Epithelial cell of proximal tubule (primary cell): ENCODE measurements around the gene FREM1. TPM values are rescaled to one million over a fixed set of nuclear protein-coding genes. Genes with fewer than 3 reads are reported as not detected.

ENCODE experiments used
- DNase-seq: peaks from one replicate; pipeline ENCODE4 v3.0.0-alpha.2; 2011; ENCODE audit warnings: low read depth
- H3K4me3 ChIP-seq: 2 replicates; pipeline ENCODE4 v1.5.1; 2011; ENCODE audit warnings: low read depth, mild to moderate bottlenecking, low read length
- total RNA-seq: library from RNA; depleted of rRNA; stranded (reverse); fragments of >200 nt; gene quantifications from 2 replicates; pipeline ENCODE4 v1.2.3, GENCODE V29; 2015
- TF ChIP-seq, protein P1 (sequence below): conservative IDR thresholded peaks from 2 replicates; pipeline ENCODE4 v1.5.1; 2012; ENCODE audit warnings: low read depth, mild to moderate bottlenecking, low read length

The FREM1 gene
- total RNA-seq, 1 donor from 2014 or later = 0.17 TPM

DNA sequence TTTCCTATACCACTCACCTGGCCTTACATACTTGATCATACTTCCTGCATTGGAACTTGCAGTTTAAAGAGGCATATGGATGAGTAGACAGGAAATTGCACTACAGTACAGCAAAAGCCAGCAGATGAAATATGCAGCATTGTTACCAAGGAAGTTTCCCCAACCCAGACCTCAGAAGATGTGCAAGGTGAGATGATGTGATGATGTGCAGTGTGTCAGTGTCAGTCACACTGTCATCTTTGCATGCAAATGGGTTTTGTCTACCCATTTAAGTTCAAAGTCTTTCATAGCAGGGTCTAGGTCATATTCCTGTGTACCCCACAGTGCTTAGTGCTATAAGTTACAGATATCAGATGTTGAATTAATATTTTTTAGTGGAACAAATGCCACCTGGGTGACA, 98.4 kb downstream of the FREM1 start:
- TF ChIP-seq, protein P1, sequence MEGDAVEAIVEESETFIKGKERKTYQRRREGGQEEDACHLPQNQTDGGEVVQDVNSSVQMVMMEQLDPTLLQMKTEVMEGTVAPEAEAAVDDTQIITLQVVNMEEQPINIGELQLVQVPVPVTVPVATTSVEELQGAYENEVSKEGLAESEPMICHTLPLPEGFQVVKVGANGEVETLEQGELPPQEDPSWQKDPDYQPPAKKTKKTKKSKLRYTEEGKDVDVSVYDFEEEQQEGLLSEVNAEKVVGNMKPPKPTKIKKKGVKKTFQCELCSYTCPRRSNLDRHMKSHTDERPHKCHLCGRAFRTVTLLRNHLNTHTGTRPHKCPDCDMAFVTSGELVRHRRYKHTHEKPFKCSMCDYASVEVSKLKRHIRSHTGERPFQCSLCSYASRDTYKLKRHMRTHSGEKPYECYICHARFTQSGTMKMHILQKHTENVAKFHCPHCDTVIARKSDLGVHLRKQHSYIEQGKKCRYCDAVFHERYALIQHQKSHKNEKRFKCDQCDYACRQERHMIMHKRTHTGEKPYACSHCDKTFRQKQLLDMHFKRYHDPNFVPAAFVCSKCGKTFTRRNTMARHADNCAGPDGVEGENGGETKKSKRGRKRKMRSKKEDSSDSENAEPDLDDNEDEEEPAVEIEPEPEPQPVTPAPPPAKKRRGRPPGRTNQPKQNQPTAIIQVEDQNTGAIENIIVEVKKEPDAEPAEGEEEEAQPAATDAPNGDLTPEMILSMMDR = no peak
- no peak for DNase-seq
- H3K4me3 ChIP-seq = no peak overlapping the region

DNA sequence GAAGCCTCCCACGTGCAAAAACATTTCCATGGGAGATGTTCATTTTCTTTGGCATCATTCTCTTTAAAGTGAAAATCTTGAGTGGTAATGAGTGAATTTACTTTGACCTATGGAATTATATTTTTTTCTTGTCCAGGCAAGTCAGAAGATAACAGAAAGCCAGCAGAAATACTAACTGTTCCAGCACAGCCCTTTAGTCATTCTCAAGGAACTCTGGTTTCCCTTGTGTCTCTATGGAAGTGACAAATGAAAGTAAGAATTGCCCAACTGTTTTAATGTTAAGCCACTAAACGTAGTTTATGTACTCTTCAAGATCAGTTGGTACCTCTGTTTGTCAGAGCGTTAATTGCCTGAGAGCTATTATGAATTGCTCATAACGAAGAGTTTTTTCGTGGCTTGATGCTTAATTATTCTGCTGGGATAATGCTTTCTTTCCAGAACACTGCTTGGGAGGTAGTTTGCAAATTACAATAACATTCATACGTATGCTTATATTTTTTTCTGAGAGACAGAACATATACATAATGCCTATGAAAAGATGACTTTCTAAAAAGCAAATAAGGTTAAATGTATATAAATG, 103.2 kb downstream of the FREM1 start:
- no peak for DNase-seq

DNA sequence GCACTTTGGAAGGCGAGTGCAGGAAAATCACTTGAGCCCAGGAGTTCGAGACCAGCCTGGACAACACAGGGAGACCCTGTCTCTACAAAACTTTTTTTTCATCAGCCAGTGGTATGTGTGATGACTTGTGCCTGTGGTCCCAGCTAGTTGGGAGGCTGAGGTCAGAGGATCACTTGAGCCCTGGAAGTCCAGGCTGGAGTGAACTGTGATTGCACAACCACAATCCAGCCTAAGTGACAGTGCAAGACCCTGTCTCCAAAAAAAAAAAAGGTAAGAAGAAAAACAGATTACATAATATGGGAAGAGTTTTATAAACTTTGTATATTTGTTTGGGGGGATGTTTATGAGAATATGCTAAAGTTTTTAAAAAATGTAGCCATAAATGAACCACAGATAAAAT, 111.2 kb downstream of the FREM1 start:
- no peak overlapping the region for H3K4me3 ChIP-seq
- TF ChIP-seq, protein P1 = no peak
- DNase-seq = no peak

More for the DNA sequence above, 103.2 kb downstream of the FREM1 start:
- H3K4me3 ChIP-seq = no peak overlapping the region
- TF ChIP-seq, protein P1 = no peak

DNA sequence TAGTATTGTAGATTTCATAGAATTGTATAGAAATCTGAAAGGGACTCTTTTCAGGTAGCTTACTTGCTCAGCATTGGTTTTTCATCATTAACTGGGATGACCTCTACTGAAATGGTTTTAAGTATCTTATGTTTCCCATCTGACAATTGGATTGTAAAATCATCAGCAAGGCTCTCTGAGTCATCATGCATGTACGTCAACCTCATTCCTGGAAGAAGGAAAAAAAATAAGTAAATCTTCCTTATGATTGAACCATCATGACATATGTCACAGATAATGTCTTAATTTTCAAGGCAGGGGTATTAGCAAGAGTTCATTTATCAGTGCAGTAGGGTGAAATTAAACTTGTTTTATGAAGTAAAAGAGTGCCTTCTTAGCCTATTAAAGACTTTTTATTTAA, 112.8 kb downstream of the FREM1 start:
- no peak overlapping the region for H3K4me3 ChIP-seq
- DNase-seq = no peak
- TF ChIP-seq, protein P1 = no peak

DNA sequence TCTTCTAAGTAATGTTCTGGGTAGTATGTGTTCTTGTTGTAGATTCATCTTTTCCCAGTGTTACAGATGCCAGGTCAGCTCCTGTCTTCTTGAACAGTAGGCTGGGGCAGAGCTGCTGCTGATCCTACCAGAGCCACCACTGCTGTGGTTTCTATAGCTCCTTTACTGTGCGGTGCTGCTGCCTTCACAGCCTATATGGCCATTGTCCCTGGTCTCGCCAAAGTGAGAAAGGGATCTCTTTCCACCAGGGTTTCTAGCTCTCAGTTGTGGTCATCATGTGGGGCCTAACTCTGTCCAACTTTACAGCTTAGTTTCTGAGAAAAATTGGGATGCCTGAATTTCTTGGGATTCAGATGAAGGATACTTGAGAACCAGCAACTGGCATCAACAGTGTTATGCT, 116.8 kb downstream of the FREM1 start:
- DNase-seq = no peak
- TF ChIP-seq, protein P1 = no peak
- H3K4me3 ChIP-seq = no peak overlapping the region

DNA sequence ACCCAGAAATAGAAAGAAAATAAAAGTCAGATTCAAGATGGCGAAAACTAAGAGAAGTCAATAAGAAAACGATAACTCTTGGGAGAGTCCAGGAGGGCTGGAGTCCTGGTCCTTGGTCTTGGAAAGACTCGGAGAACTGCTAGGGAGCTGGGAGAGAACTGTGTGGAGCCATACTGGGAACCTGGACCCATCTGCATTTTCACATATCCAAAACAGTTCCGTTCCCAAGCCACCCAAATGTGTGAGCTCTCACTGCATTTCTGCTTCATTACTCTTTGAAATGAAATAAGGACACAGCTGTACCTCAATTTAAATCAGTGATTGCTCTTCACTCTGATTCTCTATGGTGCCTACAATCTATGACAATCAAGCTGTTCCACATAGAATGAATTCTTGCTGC, 119.6 kb downstream of the FREM1 start:
- TF ChIP-seq, protein P1 = no peak
- H3K4me3 ChIP-seq = no peak overlapping the region
- no peak for DNase-seq

DNA sequence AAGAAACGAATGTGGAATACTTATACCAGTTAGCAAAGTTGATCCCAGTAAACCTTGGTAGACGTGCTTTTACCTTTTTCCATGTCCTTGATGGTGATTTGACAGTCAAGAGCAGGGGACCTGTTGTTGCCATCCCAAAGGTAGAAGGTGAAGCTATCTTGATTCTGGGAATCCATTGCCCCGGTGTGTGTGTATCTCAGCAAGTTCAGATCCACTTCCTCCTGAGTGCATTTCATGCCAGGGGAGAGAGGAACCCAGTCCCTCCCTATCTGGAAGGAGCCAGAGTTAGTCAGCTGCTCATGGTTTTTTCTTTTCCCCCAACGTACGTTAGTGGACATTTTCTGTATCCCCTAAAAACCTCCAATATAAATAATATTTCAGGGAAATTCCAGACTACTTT, 121.4 kb downstream of the FREM1 start:
- no peak for DNase-seq
- TF ChIP-seq, protein P1 = no peak
- no peak overlapping the region for H3K4me3 ChIP-seq
